ENCODE results near the gene HOMER2. TPM values are rescaled to one million over a fixed set of nuclear protein-coding genes. Genes with fewer than 3 reads are reported as not detected.

HOMER2 gene
- total and polyA plus RNA-seq, 2 of the 13 experiments (the other 11 are each of a cell fraction or from before 2014, with no cell fraction given), result 12.9 to 14.1 TPM

GRCh38 chr15:82810061-82810889 lies 142.2 kb downstream of the HOMER2 start (continued):
- no peak for TF ChIP-seq ARID4A (CRISPR knock-in tag; IDR thresholded peaks at IDR 0.05; ENCODE audit: borderline replicate concordance)
- TF ChIP-seq IRX3 (CRISPR knock-in tag; IDR thresholded peaks at IDR 0.05; ENCODE audit: borderline replicate concordance, low read depth), result no peak
- no peak for TF ChIP-seq ATF3 (CRISPR knock-in tag; IDR thresholded peaks at IDR 0.05)
- TF ChIP-seq NCOR1 (IDR thresholded peaks at IDR 0.05; ENCODE audit: borderline replicate concordance, low read length), result no peak
- no peak for TF ChIP-seq CTCF (CRISPR knock-in tag; IDR thresholded peaks at IDR 0.05)
- TF ChIP-seq ZNF646 (CRISPR knock-in tag; IDR thresholded peaks at IDR 0.05), result no peak
- TF ChIP-seq FOXA3 (CRISPR knock-in tag; IDR thresholded peaks at IDR 0.05), result no peak
- TF ChIP-seq SNAI1 (CRISPR knock-in tag; IDR thresholded peaks at IDR 0.05; ENCODE audit: borderline replicate concordance), result 0 out of 2 replicates have a peak, but pooled peaks have one; percentile 29
- no peak for TF ChIP-seq ZNF362 (CRISPR knock-in tag; IDR thresholded peaks at IDR 0.05; ENCODE audit: borderline replicate concordance)
- no peak for TF ChIP-seq HNRNPUL1 (IDR thresholded peaks at IDR 0.05; ENCODE audit: low read depth, low read length)
- no peak for TF ChIP-seq ARID3A (IDR thresholded peaks at IDR 0.05; ENCODE audit: low read depth, low read length)
